Thoracic aorta (tissue), 2 donors: ENCODE measurements around the gene SF1. TPM values are rescaled to one million over a fixed set of nuclear protein-coding genes. Genes with fewer than 3 reads are reported as not detected.

Source experiments
- ATAC-seq: fragments of 150-250 bp; one replicate; pipeline ENCODE4 v1.8.0; 2017; ENCODE audit warnings: low read depth; ENCODE audit not compliant: insufficient number of reproducible peaks, low FRiP score
- DNase-seq: peaks from one replicate; pipeline ENCODE4 v3.0.0-alpha.2; 2020; ENCODE audit warnings: low spot score
- H3K27ac ChIP-seq, 2 donors: fragments of 200-600 bp; sonication (generic); 1 replicate in 1 of 2; 2 replicates in 1 of 2; pipeline ENCODE4 v1.5.1; 2016; ENCODE audit warnings: mild to moderate bottlenecking in 2 of 2, moderate library complexity in 2 of 2
- H3K27me3 ChIP-seq: fragments of 200-600 bp; sonication (generic); replicated peaks from 2 replicates; pipeline ENCODE4 v1.6.0; 2016; ENCODE audit warnings: mild to moderate bottlenecking; ENCODE audit not compliant: insufficient read depth
- H3K36me3 ChIP-seq: fragments of 200-600 bp; sonication (generic); one replicate; pipeline ENCODE4 v1.5.1; 2016
- H3K4me1 ChIP-seq, 2 donors: fragments of 200-600 bp; sonication (generic); 1 replicate in 1 of 2; 2 replicates in 1 of 2; pipeline versions ENCODE4 v1.5.1 to v1.6.0; 2016; ENCODE audit warnings: low read depth in 2 of 2, mild to moderate bottlenecking in 1 of 2; ENCODE audit not compliant: control insufficient read depth in 1 of 2
- H3K4me3 ChIP-seq: fragments of 200-600 bp; sonication (generic); 2 replicates; pipeline ENCODE4 v1.5.1; 2016; ENCODE audit warnings: mild to moderate bottlenecking
- H3K9me3 ChIP-seq: fragments of 200-600 bp; sonication (generic); 2 replicates; pipeline ENCODE4 v1.5.1; 2016
- total RNA-seq, 2 donors: library from RNA; depleted of rRNA; stranded (reverse); fragments of >200 nt; gene quantifications; one replicate each; pipeline versions ENCODE4 v1.1.0 to v1.2.3, GENCODE V29; 2016
- TF ChIP-seq, protein P1 (sequence below): fragments of 200-600 bp; sonication (generic); IDR thresholded peaks from one replicate; pipeline ENCODE4 v1.5.1; 2019; ENCODE audit warnings: antibody characterized with exemption

Gene SF1
- total RNA-seq, 2 donors from 2014 or later: 250 to 512 TPM

DNA sequence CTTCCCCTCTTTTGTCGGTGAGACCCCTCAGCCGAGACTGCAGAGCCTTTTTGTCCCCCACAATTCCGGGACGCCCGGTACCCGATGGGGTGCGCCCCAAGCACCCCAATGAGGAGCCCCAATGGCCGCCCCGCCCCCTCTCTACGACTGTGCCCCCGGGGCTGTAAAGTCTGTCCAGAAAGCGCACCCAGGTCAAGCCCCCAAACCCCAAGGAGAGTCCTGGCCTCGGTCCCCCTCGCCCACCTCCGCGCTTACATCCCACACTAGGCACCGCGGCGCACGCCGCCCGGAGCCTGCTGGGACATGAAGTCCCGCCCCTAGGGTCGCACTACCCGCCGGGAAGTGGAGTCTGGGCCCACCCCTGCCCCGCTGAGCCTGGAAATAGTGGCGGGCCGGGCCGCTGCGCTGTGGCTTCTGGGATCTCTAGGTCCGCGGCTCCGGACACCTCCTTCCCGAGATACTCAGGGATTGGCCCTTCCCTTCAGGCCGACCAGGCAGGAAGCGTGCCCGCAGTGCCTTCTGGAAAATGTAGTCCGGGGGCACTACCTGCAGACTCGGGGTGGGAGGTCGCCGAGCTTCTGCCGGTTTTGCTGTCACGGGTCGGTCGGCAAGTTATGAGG lies 32.0 kb upstream of the SF1 start, which contains the start of gene MEN1:
TSS of gene MEN1 (minus strand) at position 281 of the 620 bp plus-strand sequence. CDS start 442 bp downstream, outside the sequence.
- ATAC-seq: peak; percentile 79
- TF ChIP-seq, protein P1, sequence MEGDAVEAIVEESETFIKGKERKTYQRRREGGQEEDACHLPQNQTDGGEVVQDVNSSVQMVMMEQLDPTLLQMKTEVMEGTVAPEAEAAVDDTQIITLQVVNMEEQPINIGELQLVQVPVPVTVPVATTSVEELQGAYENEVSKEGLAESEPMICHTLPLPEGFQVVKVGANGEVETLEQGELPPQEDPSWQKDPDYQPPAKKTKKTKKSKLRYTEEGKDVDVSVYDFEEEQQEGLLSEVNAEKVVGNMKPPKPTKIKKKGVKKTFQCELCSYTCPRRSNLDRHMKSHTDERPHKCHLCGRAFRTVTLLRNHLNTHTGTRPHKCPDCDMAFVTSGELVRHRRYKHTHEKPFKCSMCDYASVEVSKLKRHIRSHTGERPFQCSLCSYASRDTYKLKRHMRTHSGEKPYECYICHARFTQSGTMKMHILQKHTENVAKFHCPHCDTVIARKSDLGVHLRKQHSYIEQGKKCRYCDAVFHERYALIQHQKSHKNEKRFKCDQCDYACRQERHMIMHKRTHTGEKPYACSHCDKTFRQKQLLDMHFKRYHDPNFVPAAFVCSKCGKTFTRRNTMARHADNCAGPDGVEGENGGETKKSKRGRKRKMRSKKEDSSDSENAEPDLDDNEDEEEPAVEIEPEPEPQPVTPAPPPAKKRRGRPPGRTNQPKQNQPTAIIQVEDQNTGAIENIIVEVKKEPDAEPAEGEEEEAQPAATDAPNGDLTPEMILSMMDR: no peak
- Histone ChIP-seq H3K27me3 (no peaks in the 10 kb centered on the region), H3K4me1 (peaks cover 5 to 9% of the 10 kb centered on the region in 2 donors), H3K9me3 (no peaks in the 10 kb centered on the region), H3K4me3 (peak within 1 kb of the TSS; percentile 89), H3K36me3 (peaks cover 13% of the 10 kb centered on the region), H3K27ac (peak within 1 kb of the TSS; percentile 53 to 57)
- peak; percentile 88 for DNase-seq

DNA sequence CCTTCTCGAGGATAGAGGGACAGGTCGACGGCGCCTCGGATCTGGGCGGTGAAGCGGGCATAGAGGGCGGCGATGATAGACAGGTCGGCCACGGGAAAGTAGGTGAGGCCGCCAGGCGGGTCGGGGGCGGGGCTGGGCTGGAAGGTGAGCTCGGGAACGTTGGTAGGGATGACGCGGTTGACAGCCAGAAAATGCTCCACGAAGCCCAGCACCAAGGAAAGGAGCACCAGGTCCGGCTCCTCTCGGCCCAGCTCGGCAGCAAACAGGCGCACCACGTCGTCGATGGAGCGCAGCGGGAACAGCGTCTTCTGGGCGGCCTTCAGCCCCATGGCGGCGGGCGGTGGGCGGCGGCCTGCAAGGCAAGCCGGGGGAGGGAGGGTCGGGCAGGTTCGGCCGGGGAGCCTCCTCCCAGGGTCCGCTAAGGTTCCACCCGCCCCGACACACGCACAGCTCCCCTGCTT lies 31.5 kb upstream of the SF1 start:
- TF ChIP-seq, protein P1: no peak
- Histone ChIP-seq H3K4me3 (peak overlapping the region; percentile 89), H3K27ac (peak overlapping the region in 1 of 2 donors; percentile 57), H3K4me1 (peaks cover 5 to 11% of the 10 kb centered on the region in 2 donors), H3K36me3 (peaks cover 15% of the 10 kb centered on the region), H3K9me3 (no peaks in the 10 kb centered on the region), H3K27me3 (no peaks in the 10 kb centered on the region)
- DNase-seq (no peak), ATAC-seq (no peak)

DNA sequence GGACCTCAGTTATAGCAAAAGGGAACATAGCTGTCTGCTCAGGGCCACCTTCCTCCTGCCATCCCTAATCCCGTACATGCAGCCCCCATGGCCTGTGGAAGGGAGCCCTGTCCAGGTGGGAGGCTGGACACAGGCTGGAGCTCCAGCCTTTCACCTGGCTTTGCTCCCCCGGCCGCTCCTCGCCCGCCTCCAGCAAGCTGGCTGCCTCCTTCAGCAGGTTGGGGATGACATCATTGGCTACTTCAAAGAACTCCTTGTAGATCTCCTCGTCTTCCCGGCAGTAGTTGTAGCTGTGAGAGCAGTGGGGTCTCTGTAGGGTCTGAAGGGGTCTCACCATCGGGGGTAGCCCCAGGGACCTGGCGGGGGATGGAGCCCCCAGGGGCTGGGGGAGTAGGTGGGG lies 27.1 kb upstream of the SF1 start:
- Histone ChIP-seq H3K27me3 (no peaks in the 10 kb centered on the region), H3K4me1 (peaks cover 26 to 36% of the 10 kb centered on the region in 2 donors), H3K4me3 (no peak overlapping the region), H3K36me3 (peaks cover 15% of the 10 kb centered on the region), H3K9me3 (no peaks in the 10 kb centered on the region), H3K27ac (no peak overlapping the region)
- ATAC-seq (no peak), DNase-seq (no peak)
- TF ChIP-seq, protein P1: no peak

DNA sequence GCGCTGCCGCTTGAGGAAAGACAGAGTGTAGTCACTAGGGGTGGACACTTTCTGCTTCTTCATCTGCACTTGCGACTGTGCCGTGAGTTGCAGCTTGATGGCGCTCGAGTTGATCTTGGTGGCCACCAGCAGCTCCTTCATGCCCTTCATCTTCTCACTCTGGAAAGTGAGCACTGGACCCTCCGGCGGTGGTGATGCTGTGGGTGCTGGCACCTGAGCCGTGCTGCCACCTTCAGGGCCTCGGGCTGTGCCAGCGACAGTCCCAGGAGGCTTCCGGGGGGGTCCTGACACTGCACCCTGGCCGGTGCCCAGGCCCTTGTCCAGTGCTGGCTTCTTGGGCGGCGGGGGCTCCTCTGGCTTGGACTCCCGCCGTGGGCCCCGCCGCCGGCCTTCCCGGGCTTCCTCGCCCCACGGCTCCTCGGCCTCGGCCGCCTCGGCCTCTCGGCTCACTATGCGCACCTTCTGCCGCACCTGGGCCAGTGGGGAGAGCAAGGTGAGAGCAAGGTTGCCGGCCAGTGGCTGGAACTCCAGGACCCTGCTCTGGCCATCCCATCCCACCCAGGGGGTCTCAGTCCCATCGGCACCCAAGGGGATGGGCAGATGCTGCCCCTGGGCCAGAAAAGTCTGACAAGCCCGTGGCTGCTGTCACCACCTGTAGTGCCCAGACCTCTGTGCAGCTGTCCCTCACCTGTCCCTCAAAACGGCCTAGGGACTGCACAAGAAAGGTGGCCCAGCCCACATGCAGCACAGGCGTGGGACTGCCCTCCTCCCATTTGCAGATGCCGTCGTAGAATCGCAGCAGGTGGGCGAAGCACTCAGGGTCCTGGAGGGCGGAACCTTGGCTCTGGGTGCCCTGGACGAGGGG lies 26.2 kb upstream of the SF1 start:
- peaks cover 15% of the 10 kb centered on the region for H3K36me3 ChIP-seq
- no peaks in the 10 kb centered on the region for H3K9me3 ChIP-seq
- ATAC-seq: no peak
- peak overlapping the region; percentile 86 to 88 for H3K27ac ChIP-seq
- no peaks in the 10 kb centered on the region for H3K27me3 ChIP-seq
- H3K4me3 ChIP-seq: peak overlapping the region; percentile 81
- TF ChIP-seq, protein P1: no peak
- DNase-seq: no peak
- H3K4me1 ChIP-seq: peaks cover 23 to 34% of the 10 kb centered on the region in 2 donors

DNA sequence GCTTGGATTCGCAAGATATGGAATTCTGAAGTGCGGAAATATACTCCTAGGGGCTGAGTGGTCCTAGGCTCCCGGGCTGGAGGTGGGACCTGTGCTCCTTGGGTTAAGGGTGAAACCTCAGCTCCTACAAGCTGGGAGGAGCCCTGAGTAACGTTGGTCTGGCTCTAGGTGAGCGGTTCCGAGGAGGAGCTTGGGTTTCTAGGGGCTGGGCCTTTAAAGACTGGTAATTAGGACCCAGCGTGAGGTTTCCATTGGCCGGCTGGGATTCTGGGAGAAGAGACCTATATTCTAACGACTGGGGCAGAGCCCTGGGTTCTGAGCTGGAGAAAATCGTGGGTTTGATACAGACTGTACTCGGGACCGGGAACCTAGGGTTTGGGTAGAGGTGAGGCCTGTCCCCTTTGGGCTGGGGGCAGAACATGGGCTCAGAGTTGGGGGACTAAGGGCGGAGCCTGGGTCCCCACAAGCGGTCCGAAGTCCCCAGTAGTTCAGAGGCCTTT lies 25.6 kb upstream of the SF1 start:
- ATAC-seq (no peak), DNase-seq (no peak)
- TF ChIP-seq, protein P1: no peak
- peak overlapping the region; percentile 81 for H3K4me3 ChIP-seq
- peaks cover 15% of the 10 kb centered on the region for H3K36me3 ChIP-seq
- no peaks in the 10 kb centered on the region for H3K27me3 ChIP-seq
- H3K9me3 ChIP-seq: no peaks in the 10 kb centered on the region
- peak overlapping the region; percentile 86 to 88 for H3K27ac ChIP-seq
- peaks cover 21 to 27% of the 10 kb centered on the region in 2 donors for H3K4me1 ChIP-seq
